ENCODE data around the gene TAS2R43. TPM values are rescaled to one million over a fixed set of nuclear protein-coding genes. Genes with fewer than 3 reads are reported as not detected.

TAS2R43 gene
- total RNA-seq, result 1 to 10 TPM in 2 of 4 donors, under 1 TPM in 2; 0.39 to 1.3 (median 0.87) TPM

- H3K27me3 ChIP-seq, result no peaks in the 10 kb centered on the region
- 94% methylated on average over 6 of the region's 6 CpGs for WGBS
- H3K36me3 ChIP-seq, result no peaks in the 10 kb centered on the region
- H3K27ac ChIP-seq (replicated peaks in 1 of 4), result no peak within 1 kb of the TSS
- no peak within 1 kb of the TSS for H3K4me3 ChIP-seq
- no peak for DNase-seq (ENCODE audit: extremely low spot score)
- intact Hi-C loops (cut with DNase I), result no loop called here
- H3K9me3 ChIP-seq, result no peaks in the 10 kb centered on the region
- TF ChIP-seq POLR2A (IDR thresholded peaks at IDR 0.05; ENCODE audit: low read depth) (no peak), EP300 (IDR thresholded peaks at IDR 0.05) (no peak), CTCF (IDR thresholded peaks at IDR 0.05) (no peak)
- no peaks in the 10 kb centered on the region for H3K4me1 ChIP-seq
Measured at GRCh38 chr12:11092128-11092527, at the start of gene TAS2R43. Gene TAS2R43, minus strand, starts transcription at chr12:11092313. Its CDS starts 84 bp downstream, at chr12:11092229.

GRCh38 chr12:11136075-11136474 lies 44.0 kb upstream of the TAS2R43 start:
- no peak overlapping the region for H3K4me3 ChIP-seq
- no peak for DNase-seq (ENCODE audit: extremely low spot score)
- H3K36me3 ChIP-seq, result no peaks in the 10 kb centered on the region
- intact Hi-C loops (cut with DNase I), result no loop called here
- WGBS, result 87% methylated on average over 2 of the region's 2 CpGs
- H3K27me3 ChIP-seq, result no peaks in the 10 kb centered on the region
- H3K4me1 ChIP-seq, result peaks cover 0 to 8% (median 3%) of the 10 kb centered on the region in 4 donors
- no peaks in the 10 kb centered on the region for H3K9me3 ChIP-seq
- no peak for TF ChIP-seq EP300 (IDR thresholded peaks at IDR 0.05)
- TF ChIP-seq POLR2A (IDR thresholded peaks at IDR 0.05; ENCODE audit: low read depth), result no peak
- no peak for TF ChIP-seq CTCF (IDR thresholded peaks at IDR 0.05)
- TF ChIP-seq POLR2AphosphoS5 (IDR thresholded peaks at IDR 0.05), result no peak
- H3K27ac ChIP-seq (replicated peaks in 1 of 4), result no peak overlapping the region

GRCh38 chr12:11134305-11134704 lies 42.2 kb upstream of the TAS2R43 start, which contains the start of gene TAS2R30:
Gene TAS2R30, minus strand, starts transcription at chr12:11134644. Its CDS starts 400 bp downstream, at chr12:11134244.
- no peak for DNase-seq (ENCODE audit: extremely low spot score)
- no peak for TF ChIP-seq POLR2AphosphoS5 (IDR thresholded peaks at IDR 0.05)
- no peak for TF ChIP-seq EP300 (IDR thresholded peaks at IDR 0.05)
- no peak for TF ChIP-seq POLR2A (IDR thresholded peaks at IDR 0.05; ENCODE audit: low read depth)
- TF ChIP-seq CTCF (IDR thresholded peaks at IDR 0.05), result no peak
- no peaks in the 10 kb centered on the region for H3K9me3 ChIP-seq
- H3K36me3 ChIP-seq, result no peaks in the 10 kb centered on the region
- 94% methylated on average over 3 of the region's 3 CpGs for WGBS
- intact Hi-C loops (cut with DNase I), result no loop called here
- H3K4me3 ChIP-seq, result no peak within 1 kb of the TSS
- peaks cover 0 to 13% (median 4%) of the 10 kb centered on the region in 4 donors for H3K4me1 ChIP-seq
- no peaks in the 10 kb centered on the region for H3K27me3 ChIP-seq
- H3K27ac ChIP-seq (replicated peaks in 1 of 4), result no peak within 1 kb of the TSS

GRCh38 chr12:11133816-11134215 lies 41.7 kb upstream of the TAS2R43 start:
- Histone ChIP-seq H3K9me3 (no peaks in the 10 kb centered on the region), H3K4me1 (peaks cover 0 to 13% (median 4%) of the 10 kb centered on the region in 4 donors), H3K27me3 (no peaks in the 10 kb centered on the region), H3K27ac (replicated peaks in 1 of 4) (no peak overlapping the region), H3K4me3 (no peak overlapping the region), H3K36me3 (no peaks in the 10 kb centered on the region)
- TF ChIP-seq EP300 (IDR thresholded peaks at IDR 0.05) (no peak), CTCF (IDR thresholded peaks at IDR 0.05) (no peak), POLR2AphosphoS5 (IDR thresholded peaks at IDR 0.05) (no peak), POLR2A (IDR thresholded peaks at IDR 0.05; ENCODE audit: low read depth) (no peak)
- intact Hi-C loops (cut with DNase I), result no loop called here
- no peak for DNase-seq (ENCODE audit: extremely low spot score)
- WGBS, result 94% methylated on average over 2 of the region's 2 CpGs

GRCh38 chr12:11133162-11133561 lies 41.0 kb upstream of the TAS2R43 start:
- intact Hi-C loops (cut with DNase I), result no loop called here

More at GRCh38 chr12:11133162-11133561, 41.0 kb upstream of the TAS2R43 start:
- TF ChIP-seq POLR2A (IDR thresholded peaks at IDR 0.05; ENCODE audit: low read depth) (no peak), POLR2AphosphoS5 (IDR thresholded peaks at IDR 0.05) (no peak), EP300 (IDR thresholded peaks at IDR 0.05) (no peak), CTCF (IDR thresholded peaks at IDR 0.05) (no peak)
- peaks cover 0 to 13% (median 4%) of the 10 kb centered on the region in 4 donors for H3K4me1 ChIP-seq
- 91% methylated on average over 2 of the region's 2 CpGs for WGBS
- H3K27me3 ChIP-seq, result no peaks in the 10 kb centered on the region
- no peaks in the 10 kb centered on the region for H3K9me3 ChIP-seq
- no peak overlapping the region for H3K27ac ChIP-seq (replicated peaks in 1 of 4)
- no peak overlapping the region for H3K4me3 ChIP-seq
- DNase-seq (ENCODE audit: extremely low spot score), result no peak
- H3K36me3 ChIP-seq, result no peaks in the 10 kb centered on the region
